MM.1S (cell line): ENCODE results near the gene NUDT22.

Experiments
- DNase-seq: peaks from one replicate; pipeline ENCODE4 v3.0.0-alpha.2; 2015
- H2AFZ ChIP-seq: fragments of 300-600 bp; sonication (generic); 2 replicates; pipeline ENCODE4 v1.6.0; 2016; ENCODE audit warnings: antibody characterized with exemption, low read length
- H3F3A ChIP-seq: fragments of 300-600 bp; sonication (generic); 2 replicates; pipeline ENCODE4 v1.6.1; 2016; ENCODE audit warnings: mild to moderate bottlenecking, antibody characterized with exemption, low read length, moderate library complexity, mixed read lengths; ENCODE audit not compliant: insufficient read depth
- H3K27ac ChIP-seq: fragments of 300-600 bp; sonication (generic); 2 replicates; pipeline ENCODE4 v1.5.1; 2016; ENCODE audit warnings: mild to moderate bottlenecking, low read length
- H3K27me3 ChIP-seq: fragments of 300-600 bp; sonication (generic); replicated peaks from 2 replicates; pipeline ENCODE4 v1.6.0; 2016; ENCODE audit warnings: low read length; ENCODE audit not compliant: insufficient read depth
- H3K36me3 ChIP-seq: fragments of 300-600 bp; sonication (generic); replicated peaks from 2 replicates; pipeline ENCODE4 v1.6.1; 2016; ENCODE audit warnings: mild to moderate bottlenecking, low read length, mixed read lengths; ENCODE audit not compliant: insufficient read depth
- H3K4me1 ChIP-seq: fragments of 300-600 bp; sonication (generic); 2 replicates; pipeline ENCODE4 v1.6.1; 2016; ENCODE audit warnings: low read length, mixed read lengths
- H3K4me2 ChIP-seq: fragments of 300-600 bp; sonication (generic); 2 replicates; pipeline ENCODE4 v1.6.0; 2016; ENCODE audit warnings: low read depth, low read length
- H3K4me3 ChIP-seq: fragments of 300-600 bp; sonication (generic); 2 replicates; pipeline ENCODE4 v1.5.1; 2016; ENCODE audit warnings: low read length, mixed read lengths
- H3K79me2 ChIP-seq: fragments of 300-600 bp; sonication (generic); 2 replicates; pipeline ENCODE4 v1.6.1; 2016; ENCODE audit warnings: mixed run types, low read length, mixed read lengths
- H3K9ac ChIP-seq: fragments of 300-600 bp; sonication (generic); 2 replicates; pipeline ENCODE4 v1.6.1; 2016; ENCODE audit warnings: low read length, mixed read lengths
- H3K9me2 ChIP-seq: fragments of 300-600 bp; sonication (generic); replicated peaks from 2 replicates; pipeline ENCODE4 v1.6.1; 2016; ENCODE audit warnings: mild to moderate bottlenecking, low read length, mixed read lengths; ENCODE audit not compliant: insufficient read depth
- H3K9me3 ChIP-seq: fragments of 300-600 bp; sonication (generic); replicated peaks from 2 replicates; pipeline ENCODE4 v1.6.1; 2016; ENCODE audit warnings: mild to moderate bottlenecking, low read length, mixed read lengths; ENCODE audit not compliant: insufficient read depth
- H4K20me1 ChIP-seq: fragments of 300-600 bp; sonication (generic); 2 replicates; pipeline ENCODE4 v1.6.1; 2016; ENCODE audit warnings: mild to moderate bottlenecking, low read length, moderate library complexity, mixed read lengths; ENCODE audit not compliant: insufficient read depth
- CTCF ChIP-seq: fragments of 300-600 bp; sonication (generic); IDR thresholded peaks from 2 replicates; pipeline ENCODE4 v1.5.1; 2016; ENCODE audit warnings: antibody characterized with exemption, low read length, mixed read lengths
- EZH2 ChIP-seq: fragments of 300-600 bp; sonication (generic); optimal IDR thresholded peaks from 2 replicates; pipeline ENCODE3; 2017; ENCODE audit warnings: low read depth, mild to moderate bottlenecking, antibody characterized with exemption, low read length, mixed read lengths
- EZH2phosphoT487 ChIP-seq: fragments of 300-600 bp; sonication (generic); IDR thresholded peaks from 2 replicates; pipeline ENCODE4 v1.6.1; 2018; ENCODE audit warnings: antibody characterized with exemption, low read length

Gene NUDT22

GRCh38 chr11:64275841-64276240 is 49.8 kb downstream of the NUDT22 start:
- H3K36me3 ChIP-seq, result peaks cover 3% of the 10 kb centered on the region; the same call in 1 of the 2 replicates
- no peak overlapping the region for H2AFZ ChIP-seq
- TF ChIP-seq EZH2, result no peak
- H3K27ac ChIP-seq, result no peak overlapping the region
- no peaks in the 10 kb centered on the region for H3K9me3 ChIP-seq
- no peak for DNase-seq
- H4K20me1 ChIP-seq, result no peaks in the 10 kb centered on the region
- peaks cover 21% of the 10 kb centered on the region for H3K79me2 ChIP-seq
- peaks cover 13% of the 10 kb centered on the region for H3F3A ChIP-seq
- no peak overlapping the region for H3K9ac ChIP-seq
- H3K27me3 ChIP-seq, result no peaks in the 10 kb centered on the region
- H3K4me3 ChIP-seq, result no peak overlapping the region
- no peaks in the 10 kb centered on the region for H3K9me2 ChIP-seq
- H3K4me1 ChIP-seq, result 0 out of 2 replicates have a peak, but pooled peaks cover 5% of the 10 kb centered on the region
- no peak overlapping the region for H3K4me2 ChIP-seq

GRCh38 chr11:64276653-64277431 is 50.8 kb downstream of the NUDT22 start:
- H3K27me3 ChIP-seq, result no peaks in the 10 kb centered on the region
- peaks cover 3% of the 10 kb centered on the region; the same call in 1 of the 2 replicates for H3K36me3 ChIP-seq
- peaks cover 7% of the 10 kb centered on the region for H3F3A ChIP-seq
- H3K9ac ChIP-seq, result no peak overlapping the region
- H2AFZ ChIP-seq, result no peak overlapping the region
- H3K4me2 ChIP-seq, result no peak overlapping the region
- no peaks in the 10 kb centered on the region for H4K20me1 ChIP-seq
- H3K27ac ChIP-seq, result no peak overlapping the region
- no peak overlapping the region for H3K4me3 ChIP-seq
- H3K4me1 ChIP-seq, result 0 out of 2 replicates have a peak, but pooled peaks cover 1% of the 10 kb centered on the region
- peaks cover 17% of the 10 kb centered on the region for H3K79me2 ChIP-seq
- TF ChIP-seq EZH2 (no peak), EZH2phosphoT487 (no peak), CTCF (no peak)
- no peaks in the 10 kb centered on the region for H3K9me2 ChIP-seq
- no peaks in the 10 kb centered on the region for H3K9me3 ChIP-seq
- peak; percentile 0 for DNase-seq

- H3K9me3 ChIP-seq, result no peaks in the 10 kb centered on the region
- no peak overlapping the region for H3K4me2 ChIP-seq
- peaks cover 2% of the 10 kb centered on the region; the same call in 1 of the 2 replicates for H3F3A ChIP-seq
- H4K20me1 ChIP-seq, result no peaks in the 10 kb centered on the region
- no peaks in the 10 kb centered on the region for H3K9me2 ChIP-seq
- no peak overlapping the region for H3K4me3 ChIP-seq
- peaks cover 28% of the 10 kb centered on the region for H3K79me2 ChIP-seq
- no peak overlapping the region for H2AFZ ChIP-seq
- peaks cover 7% of the 10 kb centered on the region for H3K4me1 ChIP-seq
- no peaks in the 10 kb centered on the region for H3K27me3 ChIP-seq
- DNase-seq, result no peak
- no peak overlapping the region for H3K27ac ChIP-seq
- TF ChIP-seq CTCF (no peak), EZH2 (no peak), EZH2phosphoT487 (no peak)
- H3K36me3 ChIP-seq, result peaks cover 3% of the 10 kb centered on the region; the same call in 1 of the 2 replicates
- no peak overlapping the region for H3K9ac ChIP-seq
Observed at GRCh38 chr11:64278576-64279190, 52.6 kb downstream of the NUDT22 start.
